GM12878 (cell line): ENCODE measurements around the gene S100A6.
"Not testable (repeated sequence)": the region's sequence is repeated elsewhere in the genome, so short reads cannot be mapped to it uniquely, and the experiment has no call there.

ENCODE experiments used
- BRCA1 ChIP-seq: IDR thresholded peaks from 2 replicates; pipeline ENCODE4 v1.6.1; 2011; ENCODE audit warnings: low read depth, low read length, improper control_type of control experiment
- CTCF ChIP-seq, 3 experiments: IDR thresholded peaks in 2 of 3; conservative IDR thresholded peaks in 1 of 3; 2 replicates each; pipeline ENCODE4 v1.5.1; 2011; ENCODE audit warnings: low read depth in 3 of 3, low read length in 3 of 3, mild to moderate bottlenecking in 3 of 3, control low read depth in 2 of 3, moderate library complexity in 2 of 3, inconsistent platforms in 1 of 3, mixed read lengths in 1 of 3; ENCODE audit not compliant: control insufficient read depth in 2 of 3, insufficient read depth in 1 of 3; ENCODE audit errors: extremely low read depth in 1 of 3
- EZH2 ChIP-seq: IDR thresholded peaks from 2 replicates; pipeline ENCODE4 v1.6.1; 2012; ENCODE audit warnings: low read depth, mild to moderate bottlenecking, control low read depth, inconsistent platforms, low read length, borderline replicate concordance; ENCODE audit not compliant: control insufficient read depth
- FOXK2 ChIP-seq: fragments of 450-650 bp; IDR thresholded peaks from 2 replicates; pipeline ENCODE4 v1.6.1; 2017; ENCODE audit warnings: mild to moderate bottlenecking, moderate library complexity
- NRF1 ChIP-seq: conservative IDR thresholded peaks from 2 replicates; pipeline ENCODE4 v1.6.1; 2011; ENCODE audit warnings: mild to moderate bottlenecking, low read depth, low read length, improper control_type of control experiment
- PAX8 ChIP-seq: fragments of 450-650 bp; IDR thresholded peaks from 2 replicates; pipeline ENCODE4 v1.6.1; 2017; ENCODE audit warnings: mild to moderate bottlenecking, moderate library complexity
- SIN3A ChIP-seq: IDR thresholded peaks from 2 replicates; pipeline ENCODE4 v1.6.1; 2012; ENCODE audit warnings: low read depth, low read length, improper control_type of control experiment
- TAF1 ChIP-seq: IDR thresholded peaks from 2 replicates; pipeline ENCODE4 v1.6.1; 2011; ENCODE audit warnings: mild to moderate bottlenecking, low read depth, low read length, borderline replicate concordance
- YBX1 ChIP-seq: fragments of 450-650 bp; IDR thresholded peaks from 2 replicates; pipeline ENCODE4 v1.6.1; 2016; ENCODE audit warnings: antibody characterized with exemption
- ZNF274 ChIP-seq: IDR thresholded peaks from one replicate; pipeline ENCODE4 v1.8.0; 2011; ENCODE audit not compliant: insufficient read length, insufficient read depth
- TF ChIP-seq, protein P1 (sequence below): IDR thresholded peaks from 2 replicates; pipeline ENCODE4 v1.6.1; 2012; ENCODE audit warnings: low read depth, low read length, improper control_type of control experiment

DNA sequence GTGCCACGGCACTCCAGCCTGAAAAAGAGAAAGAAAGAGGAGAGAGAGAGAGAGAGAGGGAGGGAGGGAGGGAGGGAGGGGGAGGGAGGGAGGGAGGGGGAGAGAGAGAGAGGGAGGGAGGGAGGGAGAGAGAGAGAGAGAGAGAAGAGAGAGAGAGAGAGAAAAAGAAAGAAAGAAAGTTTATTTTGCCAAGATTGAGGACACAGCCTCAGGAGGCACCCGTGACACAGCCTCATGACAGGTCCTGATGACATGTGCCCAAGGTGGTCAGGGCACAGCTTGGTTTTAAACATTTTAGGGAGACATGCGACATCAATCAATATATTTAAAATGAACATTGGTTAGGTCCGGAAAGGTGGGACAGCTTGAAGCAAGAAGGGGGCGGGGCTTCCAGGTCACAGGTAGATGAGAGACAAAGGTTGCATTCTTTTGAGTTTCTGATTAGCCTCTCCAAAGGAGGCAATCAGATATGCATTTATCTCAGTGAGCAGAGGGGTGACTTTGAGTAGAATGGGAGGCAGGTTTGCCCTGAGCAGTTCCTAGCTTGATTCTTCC is 15.6 kb downstream of the S100A6 start:
- not testable (repeated sequence) for TF ChIP-seq TAF1; ZNF274; CTCF (IDR thresholded peaks at IDR 0.05 in 2 of 3, conservative IDR thresholded peaks at IDR 0.05 in 1 of 3; ENCODE audit: control insufficient read depth in 2 of 3, extremely low read depth in 1 of 3, insufficient read depth in 1 of 3, low read depth in 3 of 3, low read length in 3 of 3); FOXK2; EZH2; NRF1; PAX8; BRCA1; YBX1; SIN3A
- TF ChIP-seq, protein P1, sequence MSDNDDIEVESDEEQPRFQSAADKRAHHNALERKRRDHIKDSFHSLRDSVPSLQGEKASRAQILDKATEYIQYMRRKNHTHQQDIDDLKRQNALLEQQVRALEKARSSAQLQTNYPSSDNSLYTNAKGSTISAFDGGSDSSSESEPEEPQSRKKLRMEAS = not testable (repeated sequence)
